KMS-11 (cell line): ENCODE data around the gene GAMT.

ENCODE experiments used
- H2AFZ ChIP-seq: fragments of 200-600 bp; sonication (generic); 2 replicates; pipeline ENCODE4 v1.6.1; 2016; ENCODE audit warnings: antibody characterized with exemption, mixed run types, low read depth
- H3K27ac ChIP-seq: fragments of 200-600 bp; sonication (generic); 2 replicates; pipeline ENCODE4 v1.6.1; 2016; ENCODE audit warnings: mild to moderate bottlenecking, mixed run types
- H3K27me3 ChIP-seq: fragments of 200-600 bp; sonication (generic); 2 replicates; pipeline ENCODE4 v1.6.1; 2017; ENCODE audit warnings: mild to moderate bottlenecking, low read depth, mixed run types, moderate library complexity; ENCODE audit not compliant: insufficient read depth
- H3K36me3 ChIP-seq: fragments of 200-600 bp; sonication (generic); 2 replicates; pipeline ENCODE4 v1.6.1; 2017; ENCODE audit warnings: mild to moderate bottlenecking, mixed run types; ENCODE audit not compliant: insufficient read depth
- H3K4me1 ChIP-seq: fragments of 200-600 bp; sonication (generic); 2 replicates; pipeline ENCODE4 v1.6.1; 2016; ENCODE audit warnings: mild to moderate bottlenecking, low read depth, mixed run types; ENCODE audit not compliant: poor library complexity, severe bottlenecking
- H3K4me2 ChIP-seq: fragments of 200-600 bp; sonication (generic); 2 replicates; pipeline ENCODE4 v1.7.0; 2016; ENCODE audit warnings: mild to moderate bottlenecking, mixed run types
- H3K4me3 ChIP-seq: fragments of 200-600 bp; sonication (generic); IDR thresholded peaks from 2 replicates; pipeline ENCODE4 v1.6.1; 2017; ENCODE audit warnings: low read depth, low read length, mixed read lengths; ENCODE audit not compliant: insufficient read depth
- H3K79me2 ChIP-seq: fragments of 200-600 bp; sonication (generic); 2 replicates; pipeline ENCODE4 v1.6.1; 2016; ENCODE audit warnings: low read depth, mixed run types; ENCODE audit not compliant: insufficient read depth
- H3K9ac ChIP-seq: fragments of 200-600 bp; sonication (generic); 2 replicates; pipeline ENCODE4 v1.6.1; 2016; ENCODE audit warnings: mild to moderate bottlenecking, mixed run types
- H4K20me1 ChIP-seq: fragments of 200-600 bp; sonication (generic); 2 replicates; pipeline ENCODE4 v1.6.1; 2016; ENCODE audit warnings: mild to moderate bottlenecking, mixed run types; ENCODE audit not compliant: insufficient read depth
- TF ChIP-seq, protein P1 (sequence below): fragments of 200-600 bp; sonication (generic); conservative IDR thresholded peaks from 2 replicates; pipeline ENCODE4 v1.6.1; 2017; ENCODE audit warnings: low read depth, mild to moderate bottlenecking, antibody characterized with exemption, low read length, moderate library complexity, mixed read lengths

The GAMT gene

DNA sequence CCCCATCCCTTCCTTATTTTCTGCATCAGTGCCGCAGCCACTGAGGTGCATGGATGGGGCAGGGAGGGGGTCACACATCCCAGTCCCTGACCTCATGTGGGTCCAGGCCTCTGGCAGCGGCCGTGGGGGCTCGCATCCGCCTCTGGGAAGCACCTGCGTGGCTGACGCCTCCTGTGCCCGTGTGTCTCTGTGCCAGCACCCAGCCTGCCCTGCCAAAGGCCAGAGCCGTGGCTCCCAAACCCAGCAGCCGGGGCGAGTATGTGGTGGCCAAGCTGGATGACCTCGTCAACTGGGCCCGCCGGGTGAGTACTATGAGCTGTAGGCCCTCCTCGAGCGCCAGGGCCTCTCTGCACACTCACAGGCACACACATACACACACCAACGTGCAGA is 12.7 kb downstream of the GAMT start:
- H3K4me3 ChIP-seq: no peak overlapping the region
- no peaks in the 10 kb centered on the region for H3K27me3 ChIP-seq
- H4K20me1 ChIP-seq: no peaks in the 10 kb centered on the region
- peaks cover 10% of the 10 kb centered on the region for H3K4me1 ChIP-seq
- H3K79me2 ChIP-seq: peaks cover 15% of the 10 kb centered on the region
- H3K4me2 ChIP-seq: no peak overlapping the region
- H2AFZ ChIP-seq: no peak overlapping the region
- H3K27ac ChIP-seq: no peak overlapping the region
- H3K9ac ChIP-seq: no peak overlapping the region
- no peaks in the 10 kb centered on the region for H3K36me3 ChIP-seq
- TF ChIP-seq, protein P1, sequence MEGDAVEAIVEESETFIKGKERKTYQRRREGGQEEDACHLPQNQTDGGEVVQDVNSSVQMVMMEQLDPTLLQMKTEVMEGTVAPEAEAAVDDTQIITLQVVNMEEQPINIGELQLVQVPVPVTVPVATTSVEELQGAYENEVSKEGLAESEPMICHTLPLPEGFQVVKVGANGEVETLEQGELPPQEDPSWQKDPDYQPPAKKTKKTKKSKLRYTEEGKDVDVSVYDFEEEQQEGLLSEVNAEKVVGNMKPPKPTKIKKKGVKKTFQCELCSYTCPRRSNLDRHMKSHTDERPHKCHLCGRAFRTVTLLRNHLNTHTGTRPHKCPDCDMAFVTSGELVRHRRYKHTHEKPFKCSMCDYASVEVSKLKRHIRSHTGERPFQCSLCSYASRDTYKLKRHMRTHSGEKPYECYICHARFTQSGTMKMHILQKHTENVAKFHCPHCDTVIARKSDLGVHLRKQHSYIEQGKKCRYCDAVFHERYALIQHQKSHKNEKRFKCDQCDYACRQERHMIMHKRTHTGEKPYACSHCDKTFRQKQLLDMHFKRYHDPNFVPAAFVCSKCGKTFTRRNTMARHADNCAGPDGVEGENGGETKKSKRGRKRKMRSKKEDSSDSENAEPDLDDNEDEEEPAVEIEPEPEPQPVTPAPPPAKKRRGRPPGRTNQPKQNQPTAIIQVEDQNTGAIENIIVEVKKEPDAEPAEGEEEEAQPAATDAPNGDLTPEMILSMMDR: no peak

DNA sequence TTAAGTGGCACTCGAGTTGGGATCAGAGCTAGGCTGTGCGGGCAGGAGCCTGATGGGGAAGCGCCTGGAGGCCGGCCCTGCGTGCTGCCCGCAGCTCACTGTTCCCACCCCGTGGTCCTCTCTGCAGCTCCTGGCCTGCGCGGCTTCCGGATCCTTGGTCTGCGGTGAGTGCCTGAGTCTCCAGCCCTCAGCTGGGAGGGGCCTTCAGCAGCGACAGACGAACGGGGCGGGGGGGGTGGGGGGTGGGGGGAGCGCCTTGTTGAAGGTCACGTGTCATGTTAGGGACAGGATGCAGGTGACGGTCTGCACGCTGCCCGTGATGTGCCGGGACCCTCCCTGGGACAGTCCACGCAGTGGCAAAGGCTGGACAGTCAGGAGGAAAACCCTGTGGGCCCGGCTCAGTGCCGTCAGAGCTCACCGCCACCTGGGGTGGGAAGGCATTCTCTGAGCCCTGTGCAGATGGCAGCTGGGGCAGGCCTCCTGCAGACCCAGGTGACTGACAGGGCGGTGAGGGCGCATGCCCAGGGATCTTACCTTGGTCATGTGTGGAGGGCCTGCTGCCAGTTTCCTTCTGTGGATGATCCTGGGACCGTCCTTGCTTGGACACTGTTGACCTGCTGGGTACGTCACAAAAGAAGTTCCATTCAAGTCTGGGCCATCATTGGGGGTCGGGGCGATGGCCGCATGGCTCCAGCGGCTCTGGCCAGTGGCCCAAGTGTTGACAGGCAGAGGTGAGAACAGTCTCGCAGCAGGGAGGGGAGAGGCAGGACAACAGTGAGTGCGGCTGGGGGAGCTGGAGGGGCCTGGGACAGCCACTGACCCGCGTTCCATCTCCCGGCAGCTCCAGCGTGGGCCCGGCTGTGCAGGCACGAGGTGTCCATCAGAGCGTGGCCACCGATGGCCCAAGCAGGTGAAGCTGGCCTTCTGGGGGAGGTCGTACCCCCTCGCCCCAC is 13.4 kb downstream of the GAMT start:
- peaks cover 15% of the 10 kb centered on the region for H3K79me2 ChIP-seq
- no peak overlapping the region for H2AFZ ChIP-seq
- no peak overlapping the region for H3K9ac ChIP-seq
- H3K27me3 ChIP-seq: no peaks in the 10 kb centered on the region
- no peak overlapping the region for H3K4me2 ChIP-seq
- TF ChIP-seq, protein P1: no peak
- H4K20me1 ChIP-seq: no peaks in the 10 kb centered on the region
- H3K4me3 ChIP-seq: no peak overlapping the region
- no peaks in the 10 kb centered on the region for H3K36me3 ChIP-seq
- H3K27ac ChIP-seq: no peak overlapping the region
- peaks cover 11% of the 10 kb centered on the region for H3K4me1 ChIP-seq

DNA sequence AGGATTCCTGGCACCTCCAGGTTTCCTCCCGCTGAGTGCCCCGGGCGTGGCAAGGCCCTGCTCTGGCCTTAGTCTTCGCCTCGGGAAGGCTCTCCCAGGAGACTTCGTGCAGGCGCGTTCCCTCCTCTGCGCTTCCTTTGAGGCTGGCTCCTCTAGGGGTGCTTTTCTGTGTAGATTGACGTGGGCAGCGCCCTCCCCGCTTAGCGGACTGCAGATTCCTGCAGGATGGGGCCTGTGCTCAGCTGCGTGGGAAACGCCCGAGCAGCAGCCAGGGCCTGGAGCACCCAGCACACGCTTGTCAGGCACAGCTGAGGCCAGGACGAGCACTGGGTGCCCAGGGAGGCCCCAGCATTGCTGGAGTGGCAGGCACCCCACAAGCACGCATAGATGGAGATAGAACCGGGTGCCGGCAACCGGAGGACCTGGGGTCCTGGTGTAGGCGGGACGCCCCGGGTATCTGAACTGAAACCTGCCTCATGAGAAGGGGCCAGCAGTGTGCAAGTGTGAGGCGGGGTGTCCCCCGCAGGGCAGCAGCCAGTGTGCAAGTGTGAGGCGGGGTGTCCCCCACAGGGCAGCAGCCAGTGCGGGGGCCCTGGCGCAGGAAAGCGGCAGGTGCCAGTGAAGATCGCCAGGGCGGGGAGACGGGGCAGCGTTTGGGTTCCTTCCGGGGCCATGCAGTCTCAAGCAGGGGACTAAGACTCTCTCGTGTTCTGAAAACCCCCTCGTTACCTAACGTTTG is 14.2 kb downstream of the GAMT start:
- Histone ChIP-seq H2AFZ (no peak overlapping the region), H3K79me2 (peaks cover 15% of the 10 kb centered on the region), H3K4me3 (no peak overlapping the region), H3K4me1 (peaks cover 14% of the 10 kb centered on the region), H3K27me3 (no peaks in the 10 kb centered on the region), H3K36me3 (no peaks in the 10 kb centered on the region), H3K27ac (no peak overlapping the region), H3K4me2 (no peak overlapping the region), H4K20me1 (no peaks in the 10 kb centered on the region), H3K9ac (no peak overlapping the region)
- TF ChIP-seq, protein P1: no peak

DNA sequence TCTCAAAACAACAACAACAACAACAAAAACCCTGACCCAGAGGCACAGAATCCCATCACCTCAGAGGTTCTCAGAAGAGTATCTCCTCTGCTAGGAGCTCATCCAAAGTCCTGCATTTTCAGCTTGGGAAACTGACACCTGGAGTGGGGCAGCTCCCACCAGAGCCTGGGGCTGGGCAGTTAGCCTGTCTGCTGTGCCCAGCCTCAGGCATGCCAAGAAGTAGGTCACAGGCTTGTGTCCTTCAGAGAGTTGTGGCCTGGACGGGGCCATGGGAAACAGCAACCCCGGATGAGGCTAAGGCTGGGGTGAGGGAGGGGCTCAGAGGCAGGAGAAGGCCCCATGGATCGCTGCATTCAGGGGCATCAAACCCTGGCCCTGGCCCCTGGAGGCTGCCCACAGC is 15.5 kb downstream of the GAMT start:
- Histone ChIP-seq H3K27ac (no peak overlapping the region), H3K4me3 (no peak overlapping the region), H4K20me1 (no peaks in the 10 kb centered on the region), H3K4me2 (no peak overlapping the region), H3K9ac (no peak overlapping the region), H2AFZ (no peak overlapping the region), H3K79me2 (peaks cover 15% of the 10 kb centered on the region), H3K36me3 (no peaks in the 10 kb centered on the region), H3K4me1 (peaks cover 14% of the 10 kb centered on the region), H3K27me3 (no peaks in the 10 kb centered on the region)
- TF ChIP-seq, protein P1: no peak
